SK-N-MC (cell line): ENCODE data around the gene KCNJ9.

Experiments
- EZH2 ChIP-seq: fragments of 200-600 bp; sonication (generic); IDR thresholded peaks from one replicate; pipeline ENCODE4 v1.6.1; 2017; ENCODE audit warnings: antibody characterized with exemption
- POLR2AphosphoS5 ChIP-seq: IDR thresholded peaks from 2 replicates; pipeline ENCODE4 v1.6.1; 2012; ENCODE audit warnings: mild to moderate bottlenecking, low read depth, low read length, borderline replicate concordance

DNA sequence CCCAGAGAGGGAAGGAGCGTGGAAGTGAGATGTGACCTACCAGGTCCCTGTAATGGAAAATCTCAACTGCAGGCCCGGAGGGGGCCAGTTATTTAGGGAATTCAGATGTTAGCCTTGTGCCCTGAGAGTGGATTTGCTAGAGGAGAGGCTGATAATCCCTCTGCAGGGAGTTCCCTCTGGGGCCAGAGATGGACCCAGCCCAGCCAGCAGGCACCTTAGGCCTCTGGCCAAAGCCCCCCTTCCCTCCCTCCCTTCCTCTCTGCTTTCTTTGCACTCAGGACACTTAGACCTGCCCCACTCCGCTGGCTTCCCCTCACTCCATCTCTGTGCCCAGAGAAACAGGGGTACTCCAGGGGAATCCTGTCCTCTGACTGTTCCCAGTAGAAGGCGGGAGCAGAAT, 32.7 kb downstream of the KCNJ9 start:
- TF ChIP-seq EZH2 (no peak), POLR2AphosphoS5 (no peak)
